PFSK-1 (cell line): Measurements from ENCODE around the gene SYTL1.

Experiments
- FOXP2 ChIP-seq: optimal IDR thresholded peaks from 2 replicates; pipeline ENCODE3; 2011; ENCODE audit warnings: borderline replicate concordance, control low read depth, inconsistent platforms; ENCODE audit not compliant: insufficient read depth; ENCODE audit errors: extremely low read length, extremely low read depth
- POLR2AphosphoS5 ChIP-seq: IDR thresholded peaks from 2 replicates; pipeline ENCODE4 v1.6.1; 2012; ENCODE audit warnings: low read depth, mild to moderate bottlenecking, control low read depth, low read length, moderate library complexity
- REST ChIP-seq, 2 experiments: IDR thresholded peaks; 2 replicates each; pipeline versions ENCODE4 v1.6.1 to v1.8.0; 2011 to 2012; ENCODE audit warnings: low read depth in 2 of 2, low read length in 2 of 2, control low read depth in 1 of 2, inconsistent platforms in 1 of 2, mild to moderate bottlenecking in 1 of 2, moderate library complexity in 1 of 2; ENCODE audit not compliant: insufficient read depth in 1 of 2
- SIN3A ChIP-seq: IDR thresholded peaks from 2 replicates; pipeline ENCODE4 v1.6.1; 2012; ENCODE audit warnings: mild to moderate bottlenecking, low read length, moderate library complexity, borderline replicate concordance; ENCODE audit not compliant: insufficient read depth

- TF ChIP-seq POLR2AphosphoS5 (no peak), FOXP2 (no peak), REST (IDR thresholded peaks at IDR 0.05; ENCODE audit: insufficient read depth in 1 of 2, low read depth in 2 of 2, low read length in 2 of 2) (no peak), SIN3A (no peak)
These were observed 46.6 kb downstream of the SYTL1 start for GRCh38 chr1:27388337-27389005.
